Parietal lobe (tissue), 1 donor: Measurements from ENCODE around the gene C10orf62. TPM values are rescaled to one million over a fixed set of nuclear protein-coding genes. Genes with fewer than 3 reads are reported as not detected.

Source experiments
- total RNA-seq: library from RNA; depleted of rRNA; stranded (reverse); fragments of >200 nt; gene quantifications from one replicate; pipeline ENCODE4 v1.2.3, GENCODE V29; 2014

The C10orf62 gene
- total RNA-seq: not detected

GRCh38 chr10:97589479-97589878, at the start of gene C10orf62:
C10orf62 (plus strand) TSS chr10:97589721; CDS start chr10:97589898, 177 bp downstream.

GRCh38 chr10:97572214-97572989, 17.1 kb upstream of the C10orf62 start, which contains the start of gene ANKRD2:
ANKRD2 (plus strand) TSS chr10:97572779; CDS start chr10:97572789, 10 bp downstream.

GRCh38 chr10:97584060-97584797, 5.3 kb upstream of the C10orf62 start, which contains the start of gene HOGA1:
HOGA1 (plus strand) TSS chr10:97584389; CDS start chr10:97584704, 315 bp downstream.

GRCh38 chr10:97632949-97633884, 43.7 kb downstream of the C10orf62 start, which contains the start of gene MORN4:
MORN4 (minus strand) TSS chr10:97633500; CDS start chr10:97619653, 13,847 bp downstream.

GRCh38 chr10:97640174-97640867, 50.8 kb downstream of the C10orf62 start, which contains the start of gene PI4K2A:
PI4K2A (plus strand) TSS chr10:97640671; CDS start chr10:97640743, 72 bp downstream.

Other genes with a start within 250 kb of the C10orf62 start
- gene RRP12, start 188.4 kb upstream of the C10orf62 start, total RNA-seq: 18.2 TPM
- 105 TPM for gene PGAM1, start 163.5 kb upstream of the C10orf62 start, total RNA-seq
- gene EXOSC1, start 143.7 kb upstream of the C10orf62 start, total RNA-seq: 39.1 TPM
- gene ZDHHC16, start 143.5 kb upstream of the C10orf62 start, total RNA-seq: 40.7 TPM
- 94.8 TPM for gene MMS19, start 91.3 kb upstream of the C10orf62 start, total RNA-seq
- gene UBTD1, start 90.8 kb upstream of the C10orf62 start, total RNA-seq: 0.94 TPM
- gene ANKRD2, start 16.9 kb upstream of the C10orf62 start, total RNA-seq: not detected
- 0.31 TPM for gene HOGA1, start 5.3 kb upstream of the C10orf62 start, total RNA-seq
- 26.0 TPM for gene MORN4, start 43.8 kb downstream of the C10orf62 start, total RNA-seq
- gene PI4K2A, start 51.0 kb downstream of the C10orf62 start, total RNA-seq: 10.3 TPM
- gene AVPI1, start 97.5 kb downstream of the C10orf62 start, total RNA-seq: 0.94 TPM
- gene MARVELD1, start 124.0 kb downstream of the C10orf62 start, total RNA-seq: 5.0 TPM
- gene ZFYVE27, start 147.4 kb downstream of the C10orf62 start, total RNA-seq: 68.5 TPM
- gene SFRP5, start 182.3 kb downstream of the C10orf62 start, total RNA-seq: 0.94 TPM